Hematopoietic multipotent progenitor cell treated with erythropoietin and hydrocortisone succinate and interleukin-3 and kit ligand, for 15 days (in vitro differentiated cells): ENCODE measurements around the gene TBX20.
"Not testable (repeated sequence)": the region's sequence is repeated elsewhere in the genome, so short reads cannot be mapped to it uniquely, and the experiment has no call there.

Source experiments
- DNase-seq: peaks from one replicate; pipeline ENCODE4 v3.0.0-alpha.2; 2015; ENCODE audit warnings: low spot score

TBX20 gene

DNA sequence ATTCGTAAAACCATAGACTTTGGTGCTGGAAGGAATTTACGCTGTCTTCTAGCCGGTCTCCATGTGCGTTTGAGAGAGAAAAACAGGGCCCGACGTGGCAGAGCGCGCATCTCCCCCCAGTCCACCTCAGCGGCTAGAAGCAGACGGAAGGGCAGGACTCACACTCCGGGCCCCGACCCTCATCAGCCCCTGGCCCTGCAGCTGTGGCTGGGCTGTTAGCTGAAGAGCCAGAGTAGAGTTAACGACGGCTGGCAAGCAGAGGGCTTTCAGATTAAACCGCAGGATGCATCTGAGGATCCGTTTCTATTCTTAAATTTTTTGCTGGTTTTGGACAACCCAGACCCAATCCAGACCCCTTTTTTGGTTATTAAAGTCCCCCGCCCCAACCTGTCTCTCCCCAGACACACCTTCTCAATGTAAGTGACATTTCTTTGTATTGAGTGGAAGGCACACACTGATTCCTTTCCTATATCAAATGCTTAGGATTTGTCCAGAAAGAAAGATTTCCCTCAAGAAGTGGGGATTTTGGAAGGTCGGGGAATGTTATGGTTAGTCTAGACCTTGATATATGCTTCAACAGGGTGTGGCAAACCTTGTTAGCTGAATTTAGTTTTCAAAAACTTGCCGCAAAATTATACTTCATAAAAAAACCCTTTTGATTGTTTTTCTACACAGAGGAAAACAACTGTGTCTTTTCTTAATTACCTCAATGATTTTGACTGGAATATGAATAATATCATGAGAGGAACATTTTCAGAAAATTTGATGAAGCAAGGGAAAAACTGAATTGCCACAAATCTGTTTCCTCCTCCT, 1.7 kb upstream of the TBX20 start:
- no peak for DNase-seq

DNA sequence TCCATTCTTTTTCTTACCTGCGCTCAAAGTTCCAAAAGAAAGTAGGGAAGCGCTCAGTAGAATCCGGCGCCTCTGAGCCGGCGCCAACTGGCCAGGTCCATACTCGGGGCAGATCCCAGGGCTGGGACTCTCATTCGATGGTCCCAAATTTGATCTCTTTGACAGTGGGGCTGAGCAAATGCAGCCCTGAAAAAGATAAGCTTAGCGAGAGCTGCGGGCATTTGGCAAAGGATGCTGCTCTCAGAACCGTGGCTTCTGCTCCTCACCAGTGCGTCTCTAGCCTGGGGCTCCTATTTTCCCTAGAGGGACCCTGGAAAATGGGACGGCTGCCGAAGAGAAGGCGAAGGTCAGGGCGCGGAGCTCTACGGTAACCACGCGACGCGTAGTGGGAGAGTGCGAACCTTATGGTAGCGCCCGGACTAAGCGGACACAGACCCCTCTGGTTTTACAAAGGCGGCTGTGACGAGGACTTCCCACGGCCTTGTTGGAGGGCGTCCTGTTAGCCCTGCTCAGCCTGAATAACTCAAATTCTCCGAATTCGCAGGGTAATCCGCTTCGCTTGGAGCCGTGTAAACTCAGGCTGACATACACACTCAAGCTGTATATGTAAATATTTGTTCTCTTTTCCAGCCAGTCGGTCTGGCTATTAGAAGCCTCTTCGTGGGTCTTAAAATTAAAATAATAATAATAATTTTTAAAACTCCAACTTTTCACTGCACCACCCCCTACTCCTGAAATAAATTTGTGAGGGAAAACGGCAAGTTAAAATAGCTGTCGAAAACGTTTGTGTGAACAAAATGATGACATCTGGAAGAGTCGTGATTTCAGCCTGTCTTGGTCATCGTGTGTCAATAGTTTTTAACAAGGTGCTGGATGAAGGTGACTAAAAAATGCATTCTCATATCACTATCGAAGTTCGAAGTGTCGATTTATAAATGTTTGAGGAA, 869 bp upstream of the TBX20 start:
- DNase-seq = no peak

DNA sequence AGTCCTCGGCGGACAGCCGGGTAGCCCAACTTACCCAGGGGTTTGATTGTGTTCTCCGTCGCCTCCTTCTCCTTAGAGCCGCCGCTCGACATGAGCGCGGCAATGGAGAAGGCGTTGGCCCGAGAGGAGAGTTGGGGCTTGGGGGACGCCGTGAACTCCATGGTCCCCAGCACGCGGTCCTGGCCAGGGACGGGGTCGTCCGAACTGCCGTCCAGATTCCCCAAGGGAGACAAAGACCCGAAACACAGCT, 515 bp downstream of the TBX20 start:
- DNase-seq = no peak

GRCh38 chr7:35252612-35253459, 1.1 kb downstream of the TBX20 start:
- DNase-seq = no peak

- DNase-seq = no peak
Measured at GRCh38 chr7:35251606-35252310, 2.1 kb downstream of the TBX20 start.

GRCh38 chr7:35250941-35251340, 3.0 kb downstream of the TBX20 start:
- DNase-seq = no peak

DNA sequence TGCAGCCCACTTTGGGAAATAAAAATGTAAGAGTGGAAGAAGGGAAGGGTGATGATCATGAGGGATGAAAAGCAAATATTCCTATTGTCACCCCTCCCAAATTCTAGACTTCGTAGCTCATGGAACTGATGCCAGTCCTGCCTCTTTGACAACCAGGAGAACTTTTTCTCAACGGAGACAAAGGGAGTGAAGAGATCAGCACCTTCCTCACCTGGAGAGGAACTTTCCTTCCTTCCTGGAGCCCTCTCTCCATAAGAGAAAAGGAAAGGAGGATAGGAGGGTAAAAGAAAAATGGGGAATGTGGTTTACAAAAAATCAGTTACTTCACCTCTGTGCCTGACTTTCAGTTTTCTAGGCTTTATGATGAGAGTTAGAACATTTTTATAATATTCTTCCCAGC, 3.4 kb downstream of the TBX20 start:
- DNase-seq = no peak

DNA sequence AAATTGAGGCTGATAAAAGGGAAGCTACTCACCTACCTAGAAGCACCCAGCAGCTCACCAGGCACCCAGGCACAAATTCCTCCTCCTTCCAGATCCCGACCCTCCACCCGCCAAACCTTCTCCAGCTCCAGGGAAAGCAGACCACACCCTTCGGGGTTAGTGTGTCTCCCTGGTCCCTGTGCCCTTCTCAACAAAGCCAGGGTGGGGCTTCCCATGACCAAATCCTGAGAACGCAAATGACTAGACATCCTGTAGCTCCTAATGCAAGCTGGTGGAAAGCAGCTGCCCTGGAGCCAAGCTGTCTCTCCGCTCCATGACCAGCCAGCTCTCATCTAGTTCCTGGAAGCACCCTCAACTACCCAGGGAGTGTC, 4.4 kb downstream of the TBX20 start:
- DNase-seq = no peak

DNA sequence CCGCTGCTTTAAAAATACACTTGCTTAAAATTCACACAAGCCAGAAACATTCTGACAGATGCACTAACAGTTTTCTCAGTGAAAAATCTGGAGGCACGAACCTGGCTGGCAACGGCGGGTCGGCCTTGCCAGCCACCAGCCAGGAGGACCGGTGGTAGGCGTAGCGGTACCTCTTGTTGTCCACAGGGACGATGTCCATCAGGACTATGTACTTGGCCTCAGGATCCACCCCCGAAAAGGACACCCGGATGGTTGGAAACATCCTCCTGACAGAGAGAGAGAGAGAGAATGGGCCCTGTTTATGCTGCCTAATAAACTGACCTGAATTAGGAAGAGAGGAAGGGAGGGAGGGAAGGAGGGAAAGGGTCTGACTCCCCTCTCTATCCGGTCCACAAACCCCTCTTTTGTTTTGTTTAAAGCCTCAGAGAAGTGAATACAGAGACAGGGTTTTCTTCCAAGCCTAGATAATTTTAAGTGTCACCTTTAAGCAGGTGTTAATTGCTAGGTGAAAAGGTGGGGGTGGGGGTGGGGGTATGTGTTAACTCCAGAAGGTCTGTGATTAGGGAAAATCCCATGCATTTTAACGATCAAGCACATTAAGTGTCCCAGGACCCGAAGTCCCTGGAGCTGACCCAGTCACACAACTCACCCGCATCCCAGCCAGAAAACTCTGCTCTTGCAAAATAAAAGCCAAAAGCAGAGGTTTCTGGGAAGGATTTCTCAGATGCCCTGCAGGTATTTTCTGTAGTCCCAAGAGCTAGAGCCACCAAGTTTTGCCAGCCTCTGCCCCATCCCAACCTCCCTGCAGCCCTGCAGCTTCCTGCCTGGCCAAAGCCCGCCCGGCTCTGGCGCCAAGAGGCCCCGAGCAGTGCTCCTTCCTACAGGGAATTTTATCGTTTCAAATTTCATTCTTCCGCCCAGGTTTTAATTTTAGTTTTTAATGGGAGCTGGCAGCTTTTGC, 5.0 kb downstream of the TBX20 start:
- DNase-seq = no peak

GRCh38 chr7:35246819-35247218, 7.1 kb downstream of the TBX20 start:
- DNase-seq = no peak

- DNase-seq = no peak
Measured at GRCh38 chr7:35241884-35242283, 12.0 kb downstream of the TBX20 start.

GRCh38 chr7:35241436-35241835, 12.5 kb downstream of the TBX20 start:
- DNase-seq = no peak

DNA sequence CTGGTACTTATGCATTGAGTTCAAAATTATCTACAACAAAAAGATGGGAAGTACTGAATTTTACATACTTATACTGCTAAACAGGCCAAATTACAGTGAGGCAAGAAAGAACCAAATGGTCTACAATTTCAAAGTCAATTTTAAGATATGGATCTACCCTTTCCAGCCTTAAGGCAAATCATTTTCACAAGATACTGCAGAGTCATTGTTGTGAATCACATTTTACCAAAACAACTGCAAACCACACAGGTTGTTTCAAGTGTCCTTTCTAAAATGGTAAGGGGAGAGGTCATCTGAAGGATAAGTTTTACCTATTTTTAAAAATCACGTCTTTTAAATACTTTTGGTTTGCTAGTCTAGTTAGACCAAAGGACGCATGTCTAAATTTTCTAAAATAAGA, 12.9 kb downstream of the TBX20 start:
- not testable (repeated sequence) for DNase-seq

GRCh38 chr7:35238456-35238855, 15.4 kb downstream of the TBX20 start:
- DNase-seq = not testable (repeated sequence)

DNA sequence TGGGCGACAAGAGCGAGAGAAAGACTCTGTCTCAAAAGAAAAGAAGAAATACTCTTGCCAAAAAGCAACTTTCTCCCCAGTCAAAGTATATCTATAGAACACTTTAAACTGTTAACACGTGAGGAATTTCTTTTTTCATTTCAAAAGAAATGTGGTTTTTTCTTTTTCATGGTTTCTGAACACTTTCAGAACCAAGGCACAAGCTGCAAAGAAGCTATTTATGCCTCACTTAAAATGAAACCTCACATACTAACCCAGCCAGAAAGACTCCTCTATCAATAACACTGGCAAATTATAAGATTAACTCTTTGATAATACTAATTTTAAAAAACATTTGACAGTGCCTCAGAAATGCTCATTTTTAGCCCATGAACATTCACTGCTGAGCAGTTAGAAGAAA, 20.9 kb downstream of the TBX20 start:
- DNase-seq = no peak

- not testable (repeated sequence) for DNase-seq
Measured at GRCh38 chr7:35231221-35231620, 22.7 kb downstream of the TBX20 start.

GRCh38 chr7:35229116-35229780, 24.7 kb downstream of the TBX20 start:
- DNase-seq = not testable (repeated sequence)

- not testable (repeated sequence) for DNase-seq
Measured at GRCh38 chr7:35228496-35229051, 25.3 kb downstream of the TBX20 start.

- not testable (repeated sequence) for DNase-seq
Measured at GRCh38 chr7:35227438-35227837, 26.5 kb downstream of the TBX20 start.

DNA sequence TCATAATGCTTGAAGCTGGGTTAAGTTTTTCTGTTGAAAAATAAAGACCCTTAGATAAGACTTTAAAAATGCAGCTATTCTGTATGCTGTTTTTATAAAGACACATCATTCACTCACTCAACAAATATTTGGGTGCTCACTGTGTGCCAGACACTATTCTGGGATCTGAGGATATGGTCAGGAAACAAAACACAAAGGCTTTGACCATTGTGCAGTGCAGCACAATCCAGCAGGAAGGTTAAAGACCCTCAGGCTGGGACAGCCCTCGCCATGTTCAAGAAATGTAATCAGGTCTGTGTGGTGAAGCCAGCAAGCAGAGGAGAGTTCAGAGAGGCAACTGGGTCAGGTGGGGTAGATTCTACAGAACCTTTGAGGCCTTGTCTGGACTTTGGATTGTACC, 31.5 kb downstream of the TBX20 start:
- DNase-seq = not testable (repeated sequence)
